Activated naive CD8-positive, alpha-beta T cell treated with anti-CD3 and anti-CD28 coated beads, Interleukin-2, amount 50 U/mL, for 16 hours (primary cell): Measurements from ENCODE around the gene CAND1.
"Not testable (repeated sequence)": the region's sequence is repeated elsewhere in the genome, so short reads cannot be mapped to it uniquely, and the experiment has no call there.

Source experiments
- DNase-seq: peaks from one replicate; pipeline ENCODE4 v3.0.0-alpha.2; 2020; ENCODE audit warnings: low read depth, low spot score

CAND1 gene

GRCh38 chr12:67341086-67341485, 71.9 kb downstream of the CAND1 start:
- DNase-seq, result not testable (repeated sequence)

- DNase-seq, result no peak
Observed at GRCh38 chr12:67344979-67345710, 76.0 kb downstream of the CAND1 start.

GRCh38 chr12:67348683-67349082, 79.5 kb downstream of the CAND1 start:
- no peak for DNase-seq

- DNase-seq, result no peak
Observed at GRCh38 chr12:67352682-67353081, 83.5 kb downstream of the CAND1 start.

GRCh38 chr12:67354322-67354721, 85.2 kb downstream of the CAND1 start:
- no peak for DNase-seq

GRCh38 chr12:67354966-67355365, 85.8 kb downstream of the CAND1 start:
- no peak for DNase-seq

- DNase-seq, result no peak
Observed at GRCh38 chr12:67355428-67356379, 86.5 kb downstream of the CAND1 start.

- DNase-seq, result no peak
Observed at GRCh38 chr12:67356380-67356774, 87.2 kb downstream of the CAND1 start.

GRCh38 chr12:67357376-67358125, 88.4 kb downstream of the CAND1 start:
- DNase-seq, result no peak

- DNase-seq, result no peak
Observed at GRCh38 chr12:67358781-67359338, 89.7 kb downstream of the CAND1 start.

- DNase-seq, result no peak
Observed at GRCh38 chr12:67362526-67362925, 93.4 kb downstream of the CAND1 start.

- DNase-seq, result no peak
Observed at GRCh38 chr12:67364228-67364627, 95.1 kb downstream of the CAND1 start.

- DNase-seq, result no peak
Observed at GRCh38 chr12:67365131-67365530, 96.0 kb downstream of the CAND1 start.

GRCh38 chr12:67367843-67368242, 98.7 kb downstream of the CAND1 start:
- DNase-seq, result no peak
